Measurements from ENCODE around the gene PACS1.
"Not testable (repeated sequence)": the region's sequence is repeated elsewhere in the genome, so short reads cannot be mapped to it uniquely, and the experiment has no call there.

The PACS1 gene

GRCh38 chr11:66263231-66263630 lies 193.2 kb downstream of the PACS1 start:
- DNase-seq, result no peak

DNA sequence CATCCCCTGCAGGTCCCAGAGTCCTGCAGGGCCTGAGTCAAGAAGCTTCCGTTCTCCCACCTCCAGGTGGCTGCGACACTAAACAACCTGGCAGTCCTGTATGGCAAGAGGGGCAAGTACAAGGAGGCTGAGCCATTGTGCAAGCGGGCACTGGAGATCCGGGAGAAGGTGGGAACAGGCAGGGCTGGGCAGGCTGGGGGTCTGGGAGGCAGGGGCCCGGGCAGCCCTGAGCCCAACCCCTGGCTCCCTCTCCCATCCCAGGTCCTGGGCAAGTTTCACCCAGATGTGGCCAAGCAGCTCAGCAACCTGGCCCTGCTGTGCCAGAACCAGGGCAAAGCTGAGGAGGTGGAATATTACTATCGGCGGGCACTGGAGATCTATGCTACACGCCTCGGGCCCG lies 193.7 kb downstream of the PACS1 start:
- DNase-seq, result no peak

DNA sequence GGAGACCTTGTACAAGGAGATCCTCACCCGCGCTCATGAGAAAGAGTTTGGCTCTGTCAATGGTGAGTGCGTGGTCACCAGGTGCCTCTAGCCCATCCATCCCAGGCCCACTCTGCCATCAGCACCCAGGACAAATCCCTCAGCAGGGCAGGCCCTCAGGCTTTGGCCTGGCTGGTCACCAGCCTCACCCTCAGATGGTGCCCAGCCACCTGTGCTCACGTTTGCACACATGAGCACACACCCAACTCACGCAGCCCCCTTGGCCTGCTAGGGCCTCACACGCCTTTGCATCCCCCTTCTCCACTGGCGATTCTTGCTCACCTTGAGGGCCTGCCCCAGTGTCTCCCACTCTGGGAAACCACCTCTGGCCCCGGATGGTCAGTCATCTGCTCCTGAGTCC lies 194.3 kb downstream of the PACS1 start:
- DNase-seq, result no peak

- DNase-seq, result no peak
Observed at GRCh38 chr11:66264914-66265313, 194.8 kb downstream of the PACS1 start.

GRCh38 chr11:66265531-66266377 lies 195.7 kb downstream of the PACS1 start:
- no peak for DNase-seq

GRCh38 chr11:66266378-66267038 lies 196.4 kb downstream of the PACS1 start:
- DNase-seq, result no peak

DNA sequence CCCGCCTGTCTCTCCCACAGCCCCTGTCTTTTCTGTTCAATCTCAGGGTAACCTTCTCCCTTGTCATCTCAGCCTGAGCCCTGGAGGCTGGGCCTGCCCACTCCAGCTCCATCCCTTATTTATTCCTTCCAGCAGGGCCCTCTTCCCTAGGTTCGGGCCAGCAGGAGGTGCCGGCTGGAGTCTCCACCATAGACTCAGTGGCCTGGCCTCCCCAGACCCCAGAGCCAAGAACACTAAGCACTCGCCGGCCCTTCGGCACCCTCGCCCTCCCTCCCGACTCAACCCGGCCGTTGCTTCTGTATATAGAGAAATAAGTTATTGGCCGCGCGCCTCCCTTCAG lies 196.9 kb downstream of the PACS1 start:
- no peak for DNase-seq

DNA sequence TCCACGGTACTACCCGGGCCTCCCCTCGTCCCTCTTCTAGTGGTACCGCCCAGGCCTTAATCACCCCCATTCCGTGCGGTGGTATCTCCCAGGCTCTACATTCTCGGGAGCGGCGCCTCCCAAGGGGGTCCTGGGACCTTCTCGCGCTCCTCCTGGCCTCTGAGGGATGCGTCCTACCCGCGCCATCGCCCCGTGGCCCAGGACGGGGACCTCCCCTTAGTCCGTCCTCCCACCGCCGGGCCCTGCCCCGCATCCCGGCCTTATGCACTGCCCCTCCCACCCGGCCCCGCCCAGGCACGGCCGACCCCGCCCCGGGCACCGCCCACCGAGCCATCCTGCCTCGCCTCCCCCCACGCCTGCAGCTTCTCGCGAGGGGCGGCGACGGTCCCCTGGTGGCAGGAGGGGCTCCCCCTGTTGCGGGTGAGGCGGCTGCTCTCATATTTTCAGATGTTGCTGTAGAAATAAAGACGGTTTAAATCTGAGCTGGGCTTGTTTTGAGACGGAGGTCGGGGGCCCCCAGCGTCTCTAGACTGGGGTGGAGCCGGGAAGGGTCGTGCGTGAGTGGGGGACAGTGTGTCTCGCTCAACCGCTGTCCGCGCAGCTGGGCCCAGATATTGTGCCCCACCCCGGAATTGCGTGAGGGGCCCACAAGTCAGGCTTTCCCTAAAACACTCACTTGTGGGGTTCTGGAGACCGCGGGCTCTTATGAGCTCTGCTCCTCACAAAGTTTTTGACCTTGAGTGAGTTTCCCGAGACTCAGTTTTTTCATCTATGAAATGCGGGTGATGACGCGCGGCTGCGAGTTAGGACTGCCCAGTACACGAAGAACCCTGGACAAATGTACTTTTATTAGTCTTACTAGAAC lies 197.5 kb downstream of the PACS1 start:
- no peak for DNase-seq

DNA sequence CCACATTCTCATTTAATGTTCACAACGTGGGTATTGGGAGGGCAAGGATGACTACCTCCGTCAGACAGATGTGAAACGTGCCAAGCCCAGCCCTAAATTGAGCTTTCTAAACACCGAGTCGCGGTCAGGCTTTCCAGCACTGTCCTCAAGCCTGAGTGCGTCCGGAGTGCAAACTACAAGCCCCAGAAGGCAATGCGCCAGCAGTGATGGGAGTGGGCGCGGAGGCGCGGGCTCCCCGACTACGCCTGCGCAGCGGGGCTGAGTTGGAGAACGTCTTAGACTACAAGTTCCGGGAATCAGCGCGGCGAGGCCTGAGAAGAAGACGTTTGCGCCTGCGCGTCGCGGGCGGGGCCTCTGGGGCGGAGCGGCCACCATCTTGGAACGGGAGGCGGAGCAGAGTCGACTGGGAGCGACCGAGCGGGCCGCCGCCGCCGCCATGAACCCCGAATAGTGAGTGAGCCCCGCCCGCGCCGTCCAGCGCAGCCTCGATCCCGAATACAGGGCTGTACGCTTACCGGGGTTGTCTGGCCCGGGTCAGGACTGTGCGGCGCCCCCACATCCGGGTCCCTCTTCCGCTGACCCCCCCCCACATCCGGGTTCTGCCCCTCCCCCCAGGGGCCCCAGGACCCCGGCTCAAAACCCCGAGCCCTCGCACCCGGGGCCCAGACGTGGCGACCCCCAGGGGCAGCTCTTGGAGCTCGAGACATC lies 198.3 kb downstream of the PACS1 start, which contains the start of gene RAB1B:
RAB1B (plus strand) TSS at position 396 of the 708 bp plus-strand sequence; CDS start at position 437, 41 bp downstream.
- DNase-seq, result peak; percentile 99

DNA sequence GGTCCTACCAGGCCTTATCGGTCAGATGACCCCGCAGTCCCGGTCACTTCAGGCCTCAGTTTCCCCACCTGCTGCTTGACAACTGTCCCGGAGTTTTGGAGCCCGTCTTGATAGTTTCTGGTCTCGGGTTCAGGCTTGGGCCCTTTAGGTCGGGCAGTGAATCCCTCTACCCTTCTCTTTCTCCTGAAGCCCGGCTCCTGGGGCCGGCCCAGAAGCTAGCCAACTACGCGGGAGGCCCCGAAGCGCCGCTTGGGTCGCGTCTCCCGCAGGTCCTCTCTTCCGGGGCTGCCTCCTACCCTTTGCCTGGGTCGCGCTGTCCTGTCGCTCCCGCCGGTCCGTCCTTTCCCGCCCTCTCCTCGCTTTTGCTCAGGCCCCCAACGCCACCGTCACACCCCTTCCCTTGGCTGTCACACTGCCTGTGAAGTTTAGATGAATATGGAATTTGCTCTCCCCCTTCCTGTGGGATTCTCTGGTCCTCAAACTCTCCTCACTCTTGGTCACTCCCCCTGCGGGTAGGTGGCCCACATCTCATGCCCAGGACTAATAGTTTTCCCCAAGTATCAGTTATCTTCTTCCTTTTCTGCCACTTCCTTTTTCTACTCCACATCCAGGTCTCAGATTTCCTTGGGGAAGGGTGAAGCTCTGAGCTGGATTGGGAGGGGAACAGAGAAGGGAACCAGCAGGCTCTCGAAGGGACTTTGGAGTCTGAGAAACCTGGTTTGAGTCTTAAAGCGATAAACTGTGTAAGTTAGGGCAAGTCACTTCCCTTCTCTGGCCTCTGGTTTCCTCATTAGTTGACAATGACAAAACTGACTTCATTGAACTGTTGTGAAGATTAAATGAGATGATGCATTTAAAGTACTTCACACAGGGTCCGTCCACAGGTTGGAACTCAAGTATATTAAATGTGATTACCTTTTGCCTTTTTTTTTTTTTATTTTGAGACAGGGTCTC lies 199.2 kb downstream of the PACS1 start:
- DNase-seq, result no peak

GRCh38 chr11:66271816-66272215 lies 201.7 kb downstream of the PACS1 start:
- DNase-seq, result no peak

GRCh38 chr11:66272596-66272995 lies 202.5 kb downstream of the PACS1 start:
- no peak for DNase-seq

DNA sequence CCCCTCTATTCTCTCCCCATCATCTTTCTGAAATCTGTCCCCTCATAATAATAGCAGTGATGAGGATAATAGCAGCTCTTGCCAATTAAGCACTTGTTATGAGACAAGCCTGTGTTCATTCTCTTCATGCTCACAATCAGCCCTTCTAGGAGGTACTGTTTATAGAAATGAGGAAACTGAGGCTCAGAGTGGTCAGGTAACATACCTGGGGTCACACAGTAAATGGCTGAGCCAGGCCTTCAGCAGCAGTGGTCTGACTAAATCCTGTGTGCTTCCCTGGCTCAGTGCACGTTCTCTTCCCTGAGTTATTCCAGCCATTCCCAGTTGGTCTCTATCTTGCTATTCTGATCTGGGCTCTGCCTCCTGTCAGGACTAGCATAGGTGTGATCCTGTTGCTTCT lies 204.1 kb downstream of the PACS1 start:
- no peak for DNase-seq

DNA sequence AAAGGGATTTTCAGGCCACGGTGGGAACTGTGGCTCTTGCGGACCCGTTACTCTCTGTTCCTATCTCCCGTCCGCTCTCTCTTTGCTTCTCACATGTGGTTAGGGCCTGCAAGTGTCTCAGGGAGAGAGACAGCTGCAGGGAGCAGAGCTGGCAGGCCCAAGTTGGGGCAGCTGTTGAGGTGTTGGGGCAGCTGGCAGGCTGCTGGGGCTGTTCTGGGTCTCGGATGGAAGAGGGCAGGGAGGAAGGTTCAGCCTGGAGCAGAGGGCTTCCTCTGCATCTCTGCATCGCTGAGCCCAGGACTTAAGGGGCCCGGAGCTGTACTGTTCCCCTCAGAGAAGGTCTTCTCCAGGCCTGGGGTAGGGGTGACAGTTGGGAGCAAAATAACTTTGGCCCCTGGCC lies 205.3 kb downstream of the PACS1 start:
- DNase-seq, result no peak

DNA sequence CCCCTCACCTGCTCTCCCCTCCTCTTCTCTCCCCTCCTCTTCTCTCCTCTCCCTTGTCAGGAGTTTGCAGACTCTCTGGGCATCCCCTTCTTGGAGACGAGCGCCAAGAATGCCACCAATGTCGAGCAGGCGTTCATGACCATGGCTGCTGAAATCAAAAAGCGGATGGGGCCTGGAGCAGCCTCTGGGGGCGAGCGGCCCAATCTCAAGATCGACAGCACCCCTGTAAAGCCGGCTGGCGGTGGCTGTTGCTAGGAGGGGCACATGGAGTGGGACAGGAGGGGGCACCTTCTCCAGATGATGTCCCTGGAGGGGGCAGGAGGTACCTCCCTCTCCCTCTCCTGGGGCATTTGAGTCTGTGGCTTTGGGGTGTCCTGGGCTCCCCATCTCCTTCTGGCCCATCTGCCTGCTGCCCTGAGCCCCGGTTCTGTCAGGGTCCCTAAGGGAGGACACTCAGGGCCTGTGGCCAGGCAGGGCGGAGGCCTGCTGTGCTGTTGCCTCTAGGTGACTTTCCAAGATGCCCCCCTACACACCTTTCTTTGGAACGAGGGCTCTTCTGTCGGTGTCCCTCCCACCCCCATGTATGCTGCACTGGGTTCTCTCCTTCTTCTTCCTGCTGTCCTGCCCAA lies 206.0 kb downstream of the PACS1 start:
- no peak for DNase-seq

DNA sequence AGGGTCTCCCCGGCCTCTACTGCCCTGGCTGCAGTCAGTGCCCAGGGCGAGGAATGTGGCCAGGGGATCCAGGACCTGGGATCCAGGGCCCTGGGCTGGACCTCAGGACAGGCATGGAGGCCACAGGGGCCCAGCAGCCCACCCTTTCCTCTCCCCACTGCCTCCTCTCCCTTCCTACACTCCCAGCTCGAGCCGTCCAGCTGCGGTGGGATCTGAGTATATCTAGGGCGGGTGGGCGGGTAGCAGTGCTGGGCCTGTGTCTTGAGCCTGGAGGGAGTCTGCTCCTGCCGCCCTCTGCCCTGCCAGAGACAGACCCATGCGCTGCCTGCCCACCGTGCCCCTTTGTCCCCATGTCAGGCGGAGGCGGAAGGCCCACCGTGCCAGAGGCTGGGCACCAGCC lies 206.5 kb downstream of the PACS1 start:
- DNase-seq, result not testable (repeated sequence)

DNA sequence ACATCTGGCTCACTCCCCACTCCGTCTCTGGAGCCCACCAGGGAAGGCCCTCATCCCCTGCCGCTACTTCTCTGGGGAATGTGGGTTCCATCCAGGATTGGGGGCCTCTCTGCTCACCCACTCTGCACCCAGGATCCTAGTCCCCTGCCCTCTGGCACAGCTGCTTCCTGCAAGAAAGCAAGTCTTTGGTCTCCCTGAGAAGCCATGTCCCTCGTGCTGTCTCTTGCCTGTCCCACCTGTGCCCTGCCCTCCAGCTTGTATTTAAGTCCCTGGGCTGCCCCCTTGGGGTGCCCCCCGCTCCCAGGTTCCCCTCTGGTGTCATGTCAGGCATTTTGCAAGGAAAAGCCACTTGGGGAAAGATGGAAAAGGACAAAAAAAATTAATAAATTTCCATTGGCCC lies 207.0 kb downstream of the PACS1 start:
- not testable (repeated sequence) for DNase-seq

DNA sequence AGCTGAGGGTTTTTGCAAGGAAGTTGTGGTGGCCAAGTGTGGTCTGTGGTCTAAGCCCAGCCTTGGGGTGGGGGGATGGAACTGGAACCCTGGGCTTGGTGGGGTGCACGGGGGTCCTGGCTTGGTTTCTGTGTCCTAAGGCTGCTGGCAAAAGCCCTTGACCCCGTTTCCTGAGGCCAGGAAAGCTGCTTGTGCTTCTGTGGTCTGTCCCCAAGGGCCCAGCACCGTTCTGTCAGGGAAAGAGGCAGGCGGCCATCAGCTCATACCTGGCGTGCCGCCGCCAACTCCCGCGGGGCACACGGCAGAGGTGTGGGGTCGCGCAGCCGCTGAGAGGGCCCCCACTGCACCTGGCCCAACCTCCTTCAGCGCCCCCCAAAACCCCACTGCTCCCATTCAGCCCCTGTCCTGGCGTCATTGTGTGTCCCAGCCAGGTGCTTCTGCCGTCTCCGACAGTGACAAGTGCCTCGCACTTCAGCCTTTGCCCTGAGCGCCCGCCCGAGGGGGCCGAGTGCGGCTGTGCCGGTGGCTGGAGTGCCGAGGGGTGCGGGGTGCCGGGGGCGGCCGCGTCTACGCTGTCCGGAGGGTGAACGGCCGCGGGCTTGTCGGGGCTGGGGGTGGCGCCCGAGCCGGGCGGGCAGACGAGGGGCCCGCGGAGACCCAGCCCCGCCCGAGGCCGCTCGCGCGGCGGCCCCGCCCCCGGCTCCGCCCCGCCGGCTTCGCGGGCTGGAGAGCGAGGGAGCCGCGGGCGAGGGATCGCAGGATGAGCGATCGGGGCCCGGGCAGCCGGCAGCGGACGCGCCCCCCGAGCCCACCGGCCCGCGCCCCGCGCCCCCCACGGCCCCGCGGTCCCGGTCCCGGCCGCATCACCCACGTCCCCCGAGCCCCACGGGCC lies 207.6 kb downstream of the PACS1 start, which contains the start of gene CNIH2:
CNIH2 (plus strand) TSS at position 705 of the 892 bp plus-strand sequence. CDS start 282 bp downstream, outside the sequence.
- no peak for DNase-seq

DNA sequence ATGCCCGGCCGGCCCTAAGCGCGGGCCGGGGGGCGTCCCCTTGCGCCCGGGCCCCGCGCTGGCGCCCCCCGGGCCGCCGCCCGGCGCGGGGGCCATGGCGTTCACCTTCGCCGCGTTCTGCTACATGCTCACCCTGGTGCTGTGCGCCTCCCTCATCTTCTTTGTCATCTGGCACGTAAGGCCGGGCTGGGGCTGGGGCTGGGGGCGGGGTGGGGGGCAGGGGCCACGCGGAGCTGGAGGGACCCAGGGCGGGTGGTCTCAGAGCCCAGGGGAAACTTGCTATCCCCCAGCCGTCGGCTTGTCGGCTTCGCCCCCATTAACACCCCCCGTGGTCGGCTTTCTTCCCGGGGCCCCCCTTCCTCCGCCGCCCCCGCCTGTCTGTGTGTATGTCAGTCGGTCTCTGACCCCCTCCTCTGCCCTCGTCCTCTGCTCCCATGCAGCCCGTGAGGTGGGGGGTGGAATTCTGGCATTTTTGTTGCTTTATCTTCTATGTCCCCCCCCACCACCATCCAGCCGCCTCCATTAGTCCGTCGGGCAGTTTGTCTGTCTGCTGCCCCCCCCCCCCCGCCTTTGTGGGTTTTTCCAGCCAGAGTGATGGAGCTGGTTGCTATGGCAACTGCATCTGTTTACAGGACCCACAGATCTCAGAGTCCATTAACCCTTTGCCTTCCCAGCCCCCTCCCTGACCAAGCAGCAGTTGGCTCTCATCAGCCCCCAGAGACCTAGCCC lies 208.5 kb downstream of the PACS1 start:
- DNase-seq, result no peak
